IPS-15b (cell line): ENCODE measurements around the gene SLC22A7.

Experiments
- H3K27me3 ChIP-seq: one replicate; pipeline ENCODE4 v1.6.1; 2013; ENCODE audit warnings: low read length; ENCODE audit not compliant: control insufficient read depth, insufficient read depth
- H3K36me3 ChIP-seq: one replicate; pipeline ENCODE4 v1.6.1; 2013; ENCODE audit warnings: low read length; ENCODE audit not compliant: control insufficient read depth, insufficient read depth
- H3K4me1 ChIP-seq: one replicate; pipeline ENCODE4 v1.6.1; 2013; ENCODE audit warnings: mild to moderate bottlenecking, low read length; ENCODE audit not compliant: control insufficient read depth, insufficient read depth
- H3K4me3 ChIP-seq: one replicate; pipeline ENCODE4 v1.5.1; 2013; ENCODE audit warnings: low read depth, low read length
- H3K9ac ChIP-seq: one replicate; pipeline ENCODE4 v1.6.1; 2013; ENCODE audit warnings: low read depth, mild to moderate bottlenecking, low read length
- H3K9me3 ChIP-seq: one replicate; pipeline ENCODE4 v1.6.1; 2013; ENCODE audit warnings: mild to moderate bottlenecking, low read length; ENCODE audit not compliant: control insufficient read depth, insufficient read depth

The SLC22A7 gene

DNA sequence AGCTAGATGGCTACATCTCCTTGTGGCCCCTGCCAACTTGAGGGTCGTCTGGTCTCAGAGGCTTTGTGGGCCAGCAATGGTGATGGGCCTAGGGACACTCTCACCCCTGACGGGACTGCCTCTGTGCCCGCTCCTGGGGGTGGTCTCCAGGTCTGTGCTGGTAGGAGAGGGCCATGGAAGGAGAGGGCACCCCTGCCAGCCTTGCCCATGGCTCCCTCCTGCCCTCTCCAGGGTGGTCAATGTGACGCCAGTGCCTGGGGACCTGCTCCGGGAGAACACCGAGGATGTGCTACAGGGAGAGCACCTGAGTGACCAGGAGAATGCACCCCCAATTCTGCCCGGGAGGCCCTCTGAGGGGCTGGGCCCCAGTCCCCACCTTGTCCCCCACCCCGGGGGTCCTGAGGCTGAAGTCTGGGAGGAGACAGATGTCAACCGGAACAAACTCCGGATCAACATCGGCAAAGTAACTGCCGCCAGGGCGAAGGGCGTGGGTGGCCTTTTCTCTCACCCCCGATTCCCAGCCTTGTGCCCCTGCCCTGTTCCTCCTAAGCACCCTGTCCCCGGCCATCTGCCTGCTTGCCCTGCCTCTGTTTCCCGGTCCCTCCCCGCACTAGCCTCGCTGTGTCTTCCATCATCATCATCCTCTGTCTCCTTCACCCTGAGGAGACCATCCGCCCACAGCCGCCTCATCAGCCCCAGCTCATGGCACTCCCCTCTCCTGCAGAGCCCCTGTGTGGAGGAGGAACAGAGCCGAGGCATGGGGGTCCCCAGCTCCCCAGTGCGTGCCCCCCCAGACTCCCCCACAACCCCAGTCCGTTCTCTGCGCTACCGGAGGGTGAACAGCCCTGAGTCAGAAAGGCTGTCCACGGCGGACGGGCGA is 39.0 kb upstream of the SLC22A7 start:
- Histone ChIP-seq H3K27me3 (no peaks in the 10 kb centered on the region), H3K4me1 (no peaks in the 10 kb centered on the region), H3K36me3 (no peaks in the 10 kb centered on the region), H3K9ac (no peak overlapping the region), H3K9me3 (no peaks in the 10 kb centered on the region), H3K4me3 (no peak overlapping the region)

DNA sequence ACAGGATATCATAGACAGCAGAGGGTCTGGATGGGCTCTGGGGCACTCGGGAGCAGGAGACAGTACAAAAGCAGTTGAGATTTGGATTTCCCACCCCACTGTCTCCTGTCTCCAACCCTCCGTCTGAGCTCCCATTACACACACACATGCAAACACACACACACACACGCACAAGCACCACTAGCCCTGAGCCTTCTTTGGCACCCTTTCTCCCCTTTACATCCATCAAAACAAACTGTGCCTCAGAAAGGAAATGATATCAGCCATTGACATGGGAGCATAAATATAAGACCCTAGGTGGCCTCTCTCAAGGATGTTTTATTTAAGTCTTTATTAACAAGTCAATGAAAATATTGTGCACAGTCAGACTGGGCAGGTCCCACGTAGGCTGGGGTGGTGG is 37.3 kb upstream of the SLC22A7 start:
- no peaks in the 10 kb centered on the region for H3K27me3 ChIP-seq
- no peak overlapping the region for H3K4me3 ChIP-seq
- H3K9ac ChIP-seq = no peak overlapping the region
- H3K4me1 ChIP-seq = no peaks in the 10 kb centered on the region
- no peaks in the 10 kb centered on the region for H3K9me3 ChIP-seq
- H3K36me3 ChIP-seq = no peaks in the 10 kb centered on the region

DNA sequence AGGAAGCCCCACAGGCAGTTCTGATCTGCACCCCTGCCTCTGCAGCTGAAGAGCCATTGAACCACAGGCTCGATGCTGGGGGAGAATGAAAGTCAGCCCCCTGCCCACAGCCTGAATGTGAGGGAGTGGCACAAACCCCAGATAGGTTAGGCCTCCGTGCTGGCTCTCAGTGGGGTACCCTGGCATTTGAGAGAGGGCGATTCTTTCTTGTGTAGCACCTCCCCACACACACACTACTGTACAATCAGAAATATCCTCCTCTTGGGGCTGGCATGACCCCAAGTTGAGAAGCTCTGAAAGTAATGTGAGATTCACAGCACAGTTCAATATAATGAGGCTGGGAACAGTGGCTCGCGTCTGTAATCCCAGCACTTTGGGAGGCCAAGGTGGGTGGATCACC is 36.9 kb upstream of the SLC22A7 start:
- H3K4me1 ChIP-seq = no peaks in the 10 kb centered on the region
- no peak overlapping the region for H3K9ac ChIP-seq
- no peaks in the 10 kb centered on the region for H3K36me3 ChIP-seq
- H3K9me3 ChIP-seq = no peaks in the 10 kb centered on the region
- no peaks in the 10 kb centered on the region for H3K27me3 ChIP-seq
- H3K4me3 ChIP-seq = no peak overlapping the region

DNA sequence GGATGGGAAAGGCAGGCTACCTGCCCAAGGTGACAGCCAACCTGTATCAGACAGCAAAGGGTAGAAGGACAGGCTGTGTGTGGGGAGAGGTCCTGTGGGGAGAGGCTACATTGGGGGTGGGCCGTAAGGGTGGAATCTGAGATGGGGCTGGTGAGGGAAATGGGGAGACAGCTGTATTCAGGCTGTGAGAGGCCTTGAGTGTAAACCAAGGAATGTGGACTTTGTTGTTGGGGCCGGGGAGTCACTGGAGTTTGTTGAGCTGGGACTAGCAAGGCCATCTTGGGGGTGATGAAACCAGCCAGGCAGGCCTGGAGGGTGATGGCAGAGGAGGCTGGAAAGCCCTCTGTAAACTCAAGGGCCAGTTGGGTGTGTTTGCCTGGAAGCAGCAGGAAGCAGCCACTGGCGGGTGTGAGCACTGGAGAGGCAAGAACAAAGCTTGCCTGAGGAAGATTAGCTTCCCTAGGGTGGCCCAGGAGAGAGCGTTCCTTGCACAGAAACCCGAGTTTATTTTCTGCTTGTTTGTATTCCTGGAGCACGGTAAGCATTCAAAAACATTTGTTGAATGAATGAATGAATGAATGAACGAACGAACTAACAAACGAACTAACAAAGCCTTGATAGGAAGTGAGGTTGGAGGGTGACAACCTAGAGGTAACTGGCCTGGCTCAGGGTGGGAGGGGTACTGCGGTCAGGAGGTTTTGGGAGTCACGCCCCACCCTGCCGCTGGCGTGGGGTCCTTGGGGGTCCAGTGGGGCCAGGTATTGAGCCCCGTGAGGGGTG is 35.9 kb upstream of the SLC22A7 start:
- Histone ChIP-seq H3K9me3 (no peaks in the 10 kb centered on the region), H3K4me1 (peaks cover 2% of the 10 kb centered on the region), H3K4me3 (no peak overlapping the region), H3K9ac (no peak overlapping the region), H3K36me3 (no peaks in the 10 kb centered on the region), H3K27me3 (no peaks in the 10 kb centered on the region)

DNA sequence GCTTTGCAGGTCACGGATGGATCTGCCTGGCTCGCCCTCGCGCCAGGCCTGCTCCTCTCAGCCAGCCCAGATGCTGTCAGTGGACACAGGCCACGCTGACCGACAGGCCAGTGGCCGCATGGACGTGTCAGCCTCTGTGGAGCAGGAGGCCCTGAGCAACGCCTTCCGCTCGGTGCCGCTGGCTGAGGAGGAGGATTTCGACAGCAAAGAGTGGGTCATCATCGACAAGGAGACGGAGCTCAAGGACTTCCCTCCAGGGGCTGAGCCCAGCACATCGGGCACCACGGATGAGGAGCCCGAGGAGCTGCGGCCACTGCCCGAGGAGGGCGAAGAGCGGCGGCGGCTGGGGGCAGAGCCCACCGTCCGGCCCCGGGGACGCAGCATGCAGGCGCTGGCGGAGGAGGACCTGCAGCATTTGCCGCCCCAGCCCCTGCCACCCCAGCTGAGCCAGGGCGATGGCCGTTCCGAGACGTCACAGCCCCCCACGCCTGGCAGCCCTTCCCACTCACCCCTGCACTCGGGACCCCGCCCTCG is 35.2 kb upstream of the SLC22A7 start:
- Histone ChIP-seq H3K4me3 (no peak overlapping the region), H3K4me1 (peaks cover 8% of the 10 kb centered on the region), H3K9me3 (no peaks in the 10 kb centered on the region), H3K36me3 (no peaks in the 10 kb centered on the region), H3K27me3 (peaks cover 2% of the 10 kb centered on the region), H3K9ac (no peak overlapping the region)

DNA sequence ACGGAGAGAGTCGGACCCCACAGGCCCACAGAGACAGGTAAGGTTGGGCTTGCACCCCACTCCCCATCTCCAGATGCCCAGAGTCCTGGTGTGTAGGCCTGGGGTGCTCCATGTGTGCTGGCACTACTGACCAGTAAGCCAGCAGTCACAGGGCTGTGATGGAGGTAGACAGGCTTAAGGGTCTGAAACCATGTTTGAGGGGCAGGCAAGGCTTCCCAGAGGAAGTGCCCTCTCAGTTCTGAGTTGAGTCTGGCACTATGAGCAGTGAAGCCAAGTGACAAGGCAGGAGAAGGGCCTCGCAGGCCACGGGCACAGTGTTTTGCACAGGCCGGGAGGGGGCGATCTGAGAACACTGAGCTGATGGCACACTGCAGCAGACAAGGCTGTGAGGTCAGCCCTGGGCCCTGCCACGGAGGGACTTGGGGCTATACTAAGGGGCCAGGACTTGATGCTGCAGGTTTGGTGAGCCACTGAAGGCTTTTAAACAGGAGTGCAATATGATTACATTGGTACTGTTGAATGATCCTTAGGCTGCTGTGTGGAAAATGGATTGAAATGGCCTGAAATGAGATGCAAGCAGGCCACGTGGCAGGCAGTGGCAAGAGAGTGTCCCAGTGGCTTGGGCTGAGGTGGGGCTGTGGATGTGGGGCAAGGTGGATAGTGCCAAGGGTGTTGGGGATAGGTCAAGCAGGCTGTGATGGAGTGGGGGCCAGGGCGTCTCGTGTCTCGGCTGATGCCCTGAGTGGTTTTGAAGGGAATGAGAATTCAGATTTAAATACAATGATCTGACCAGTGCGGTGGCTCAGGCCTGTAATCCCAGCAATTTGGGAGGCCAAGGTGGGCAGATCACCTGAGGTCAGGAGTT is 34.5 kb upstream of the SLC22A7 start:
- Histone ChIP-seq H3K4me3 (no peak overlapping the region), H3K4me1 (peaks cover 9% of the 10 kb centered on the region), H3K36me3 (no peaks in the 10 kb centered on the region), H3K9me3 (no peaks in the 10 kb centered on the region), H3K9ac (no peak overlapping the region), H3K27me3 (peaks cover 9% of the 10 kb centered on the region)

DNA sequence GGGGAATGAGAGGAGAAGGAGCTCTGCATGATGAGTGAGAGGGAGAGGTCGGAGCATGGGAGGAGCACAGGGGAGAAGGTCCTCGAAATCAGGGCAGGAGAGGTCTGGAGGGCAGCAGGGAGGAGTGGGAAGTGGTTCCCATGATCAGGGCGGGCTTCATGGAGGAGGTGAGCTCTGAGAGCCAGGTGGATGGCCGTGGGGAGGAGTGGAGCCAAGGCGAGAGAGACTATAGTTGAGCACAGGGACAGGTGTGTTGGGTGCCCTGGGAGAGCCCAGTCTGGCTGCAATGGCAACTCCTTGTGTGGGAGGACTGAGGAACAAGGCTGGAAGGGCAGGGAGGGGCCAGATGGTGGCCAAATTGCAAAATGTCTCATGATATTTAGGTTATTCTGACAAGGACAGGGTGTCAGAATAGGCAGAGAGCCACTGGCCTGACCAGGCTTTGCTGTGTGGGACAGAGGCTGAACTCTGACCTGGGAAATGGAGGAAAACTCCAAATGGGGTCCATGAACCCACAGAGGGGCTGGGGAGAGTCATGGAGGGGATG is 33.4 kb upstream of the SLC22A7 start:
- H3K9me3 ChIP-seq = no peaks in the 10 kb centered on the region

DNA sequence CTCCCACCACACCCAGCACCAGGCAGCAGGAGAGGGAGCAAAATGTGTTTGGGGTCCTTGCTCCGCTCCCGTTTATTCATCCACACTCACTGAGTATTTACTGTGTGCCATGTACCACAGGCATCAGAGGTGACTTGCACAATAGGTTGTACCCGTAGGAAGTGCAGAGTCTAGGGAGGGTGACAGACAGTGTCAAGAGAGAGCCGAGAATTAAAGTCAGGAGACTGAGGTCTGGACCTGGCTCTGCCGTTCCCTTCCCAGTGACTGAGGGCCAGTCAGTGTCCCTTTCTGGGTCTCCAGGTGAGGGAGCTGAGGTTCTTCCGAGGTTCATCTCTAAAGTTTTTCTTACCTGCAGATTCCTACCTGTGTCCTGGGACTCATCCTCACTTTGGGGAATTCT is 32.5 kb upstream of the SLC22A7 start:
- Histone ChIP-seq H3K36me3 (no peaks in the 10 kb centered on the region), H3K4me1 (peaks cover 12% of the 10 kb centered on the region), H3K27me3 (peaks cover 26% of the 10 kb centered on the region), H3K9ac (no peak overlapping the region), H3K9me3 (no peaks in the 10 kb centered on the region), H3K4me3 (no peak overlapping the region)

More for the DNA sequence above, 33.4 kb upstream of the SLC22A7 start:
- Histone ChIP-seq H3K4me3 (no peak overlapping the region), H3K36me3 (no peaks in the 10 kb centered on the region), H3K27me3 (peaks cover 19% of the 10 kb centered on the region), H3K9ac (no peak overlapping the region), H3K4me1 (peaks cover 9% of the 10 kb centered on the region)

DNA sequence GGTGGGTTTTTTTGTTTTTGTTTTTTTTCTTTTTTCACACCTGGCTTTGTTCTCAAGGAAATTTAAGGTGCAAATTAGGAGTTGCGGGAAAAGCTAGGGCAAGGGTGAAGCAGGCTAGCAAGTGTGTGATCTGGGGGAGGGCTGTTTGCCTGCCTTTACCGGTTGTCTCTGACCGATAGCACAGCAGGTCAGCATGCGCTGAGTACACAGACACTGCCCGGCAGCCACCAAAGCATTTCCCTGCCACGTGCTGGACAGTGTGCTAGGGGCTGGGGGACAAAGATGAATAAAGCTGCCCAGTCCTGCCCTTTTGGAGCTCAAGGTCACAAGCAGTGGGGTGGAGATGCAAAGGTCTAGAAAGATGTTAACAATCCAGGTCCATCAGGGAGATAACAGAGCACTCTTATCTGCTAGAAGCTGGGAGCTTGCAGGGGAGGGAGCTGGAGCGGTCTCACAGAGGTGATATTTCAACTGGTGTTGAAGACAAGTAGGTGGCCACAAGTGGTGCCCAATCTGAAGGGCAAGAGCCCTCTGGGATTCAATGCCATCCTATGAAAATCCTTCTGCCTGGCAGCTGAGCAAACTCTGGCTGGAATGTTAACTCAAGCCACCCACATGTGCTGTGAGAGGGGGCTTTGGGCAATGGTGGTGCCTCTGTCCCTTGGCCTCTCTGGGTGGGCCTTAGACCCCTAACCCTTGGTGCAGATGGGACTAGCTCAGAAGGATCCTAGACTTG is 30.3 kb upstream of the SLC22A7 start:
- Histone ChIP-seq H3K4me3 (no peak overlapping the region), H3K36me3 (no peaks in the 10 kb centered on the region), H3K9me3 (no peaks in the 10 kb centered on the region), H3K4me1 (peaks cover 13% of the 10 kb centered on the region), H3K9ac (no peak overlapping the region), H3K27me3 (peaks cover 46% of the 10 kb centered on the region)

DNA sequence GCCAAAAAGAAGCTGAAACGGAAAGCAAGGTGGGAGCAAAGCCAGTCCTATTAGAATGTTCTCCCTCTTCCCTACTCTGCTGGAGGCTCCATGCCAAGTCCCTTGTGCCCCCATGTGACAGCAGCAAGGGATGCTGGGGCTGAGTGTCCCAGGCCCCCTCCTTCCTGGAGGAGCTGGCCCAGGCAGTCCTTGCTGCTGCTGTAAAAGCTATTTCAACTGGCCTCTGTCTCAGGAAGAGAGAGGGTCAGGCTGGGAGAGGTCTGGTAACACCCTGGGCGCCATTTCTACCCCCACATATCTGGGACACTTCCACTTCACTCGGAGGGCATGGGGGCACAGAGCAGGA is 29.7 kb upstream of the SLC22A7 start:
- H3K4me1 ChIP-seq = peaks cover 13% of the 10 kb centered on the region
- H3K4me3 ChIP-seq = peak overlapping the region; percentile 6
- peaks cover 50% of the 10 kb centered on the region for H3K27me3 ChIP-seq
- no peaks in the 10 kb centered on the region for H3K36me3 ChIP-seq
- H3K9ac ChIP-seq = no peak overlapping the region
- H3K9me3 ChIP-seq = no peaks in the 10 kb centered on the region
